T-helper 2 cell treated with Interferon-gamma antibody and Interleukin-4, amounts not matched to agents 5 μg/mL and 100 μg/mL, for 36 hours (primary cell): ENCODE data around the gene PRKCQ.
A peak's percentile ranks its signal among the peaks of the same experiment; 100 is the strongest.

ENCODE experiments used
- DNase-seq: peaks from one replicate; pipeline ENCODE4 v3.0.0; 2021; ENCODE audit warnings: low spot score
- H3K27ac Mint-ChIP-seq: one replicate; pipeline ENCODE4 v1.8.0; 2021; ENCODE audit warnings: mild to moderate bottlenecking, mixed read lengths
- H3K27me3 Mint-ChIP-seq: one replicate; pipeline ENCODE4 v1.8.0; 2021; ENCODE audit warnings: low read depth, mixed read lengths
- H3K36me3 Mint-ChIP-seq: one replicate; pipeline ENCODE4 v1.8.0; 2021; ENCODE audit warnings: low read depth, mixed read lengths
- H3K4me1 Mint-ChIP-seq: one replicate; pipeline ENCODE4 v1.8.0; 2021; ENCODE audit warnings: low read depth, mixed read lengths
- H3K4me3 Mint-ChIP-seq: one replicate; pipeline ENCODE4 v1.8.0; 2022; ENCODE audit warnings: mild to moderate bottlenecking, moderate library complexity, mixed read lengths
- H3K9me3 Mint-ChIP-seq: one replicate; pipeline ENCODE4 v1.8.0; 2021; ENCODE audit warnings: mixed read lengths

The PRKCQ gene

DNA sequence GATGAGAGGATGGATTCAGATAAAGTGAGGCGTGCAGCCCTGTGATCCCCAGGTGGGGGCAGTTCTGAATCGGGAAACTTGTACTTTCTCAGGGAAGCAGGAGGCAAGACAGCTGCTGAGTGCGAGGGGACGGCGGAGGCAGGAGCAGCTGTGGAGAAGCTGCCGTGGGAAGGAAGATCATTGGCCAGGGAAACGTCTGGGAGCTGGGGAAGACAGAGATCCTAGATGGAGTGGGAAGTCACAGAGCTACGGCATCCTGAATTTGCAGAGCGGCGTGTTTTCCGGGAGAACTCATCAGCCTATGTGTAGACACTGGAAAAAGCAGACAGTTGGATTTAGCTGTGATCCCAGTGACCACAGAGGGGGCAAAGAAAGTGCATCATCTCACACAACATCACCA lies 9.2 kb downstream of the PRKCQ start:
- Mint-ChIP-seq H3K4me3 (no peak overlapping the region), H3K27ac (no peak overlapping the region), H3K36me3 (peaks cover 45% of the 10 kb centered on the region), H3K4me1 (peaks cover 74% of the 10 kb centered on the region), H3K27me3 (no peaks in the 10 kb centered on the region), H3K9me3 (no peaks in the 10 kb centered on the region)
- DNase-seq: no peak

DNA sequence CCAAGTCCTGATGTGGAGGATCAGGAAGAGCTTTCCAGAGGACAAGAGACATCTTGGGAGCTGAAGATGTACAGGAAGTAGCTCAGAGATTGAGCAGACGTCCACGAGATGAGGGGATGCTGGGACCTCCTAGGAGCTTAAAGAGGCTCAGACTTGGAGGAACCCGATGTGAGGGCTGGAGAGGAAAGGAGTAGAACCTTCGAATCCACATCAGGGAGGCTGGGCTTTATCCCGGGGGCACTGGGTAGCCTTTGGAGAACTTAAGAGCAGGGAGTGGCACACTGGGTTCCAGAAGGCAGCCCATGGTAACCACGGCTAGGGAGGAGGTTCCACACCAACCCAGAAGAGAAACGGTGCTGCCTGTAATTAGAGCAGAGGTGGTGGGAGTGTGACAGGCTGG lies 10.8 kb downstream of the PRKCQ start:
- peak overlapping the region; percentile 46 for H3K27ac Mint-ChIP-seq
- H3K36me3 Mint-ChIP-seq: peaks cover 39% of the 10 kb centered on the region
- DNase-seq: no peak
- no peak overlapping the region for H3K4me3 Mint-ChIP-seq
- H3K4me1 Mint-ChIP-seq: peaks cover 73% of the 10 kb centered on the region
- no peaks in the 10 kb centered on the region for H3K9me3 Mint-ChIP-seq
- no peaks in the 10 kb centered on the region for H3K27me3 Mint-ChIP-seq

DNA sequence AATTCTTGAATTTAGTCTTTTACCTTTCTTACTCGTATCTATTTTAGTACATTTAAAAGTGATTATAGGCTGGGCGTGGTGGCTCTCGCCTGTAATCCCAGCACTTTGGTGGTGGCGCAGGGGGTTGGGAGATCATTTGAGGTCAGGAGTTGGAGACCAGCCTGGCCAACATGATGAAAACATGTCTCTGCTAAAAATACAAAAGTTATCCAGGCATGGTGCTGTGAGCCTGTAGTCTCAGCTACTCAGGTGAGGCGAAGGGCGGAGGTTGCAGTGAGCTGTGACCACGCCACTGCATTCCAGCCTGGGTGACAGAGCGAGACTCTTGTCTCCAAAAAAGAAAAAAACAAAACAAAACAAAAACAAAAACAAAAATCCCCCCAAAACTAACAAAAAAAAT lies 12.2 kb downstream of the PRKCQ start:
- Mint-ChIP-seq H3K27me3 (no peaks in the 10 kb centered on the region), H3K27ac (no peak overlapping the region), H3K4me3 (no peak overlapping the region), H3K9me3 (no peaks in the 10 kb centered on the region), H3K4me1 (peaks cover 75% of the 10 kb centered on the region), H3K36me3 (peaks cover 36% of the 10 kb centered on the region)
- no peak for DNase-seq

DNA sequence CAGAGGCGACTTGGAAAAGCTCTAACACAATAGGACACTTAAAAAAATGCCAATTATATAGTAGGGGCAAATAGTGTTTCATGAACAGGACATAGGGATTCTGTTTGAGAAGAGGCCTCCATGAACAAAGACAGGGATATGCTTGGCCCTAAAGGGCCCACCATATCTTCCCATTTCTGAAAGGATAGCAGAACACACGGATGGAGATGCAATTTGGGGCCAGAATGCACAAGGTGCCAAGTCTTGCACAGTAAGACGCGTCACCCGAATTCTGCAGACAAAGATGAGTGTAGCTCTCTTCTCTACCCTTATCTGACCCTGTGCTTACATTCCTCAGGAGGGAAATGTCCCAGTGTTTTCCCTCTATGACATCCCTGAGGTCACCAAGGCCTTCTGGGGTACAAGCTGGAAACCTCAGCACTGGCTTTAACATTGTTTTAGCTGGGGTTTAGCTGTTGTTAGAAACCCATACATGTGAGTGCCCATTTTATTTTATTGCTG lies 12.8 kb downstream of the PRKCQ start:
- peaks cover 35% of the 10 kb centered on the region for H3K36me3 Mint-ChIP-seq
- peaks cover 75% of the 10 kb centered on the region for H3K4me1 Mint-ChIP-seq

DNA sequence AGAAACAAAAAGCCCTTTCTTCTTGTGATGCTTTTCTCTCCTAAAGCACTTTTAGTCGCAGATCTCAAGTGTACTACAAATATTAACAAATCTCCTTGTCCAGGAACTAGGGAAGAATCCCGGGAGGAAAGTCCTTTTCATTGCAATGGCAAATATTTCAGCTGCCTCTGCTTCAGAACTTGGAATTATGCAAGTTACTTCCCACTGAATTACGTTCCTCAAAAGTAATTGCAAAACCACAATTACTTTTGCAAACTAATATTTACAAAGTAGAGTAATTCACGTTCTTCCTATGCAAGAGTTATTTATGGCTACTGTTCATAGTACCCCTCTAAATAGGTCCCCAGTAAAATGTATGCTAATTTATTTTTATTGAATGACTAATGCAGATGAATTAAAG lies 14.5 kb downstream of the PRKCQ start:
- H3K36me3 Mint-ChIP-seq: peaks cover 36% of the 10 kb centered on the region
- no peak overlapping the region for H3K27ac Mint-ChIP-seq
- DNase-seq: no peak
- no peak overlapping the region for H3K4me3 Mint-ChIP-seq
- no peaks in the 10 kb centered on the region for H3K9me3 Mint-ChIP-seq
- H3K27me3 Mint-ChIP-seq: no peaks in the 10 kb centered on the region
- H3K4me1 Mint-ChIP-seq: peaks cover 73% of the 10 kb centered on the region

More for the DNA sequence above, 12.8 kb downstream of the PRKCQ start:
- H3K27me3 Mint-ChIP-seq: no peaks in the 10 kb centered on the region
- peak overlapping the region; percentile 1 for H3K27ac Mint-ChIP-seq
- H3K9me3 Mint-ChIP-seq: no peaks in the 10 kb centered on the region
- no peak for DNase-seq
- no peak overlapping the region for H3K4me3 Mint-ChIP-seq

DNA sequence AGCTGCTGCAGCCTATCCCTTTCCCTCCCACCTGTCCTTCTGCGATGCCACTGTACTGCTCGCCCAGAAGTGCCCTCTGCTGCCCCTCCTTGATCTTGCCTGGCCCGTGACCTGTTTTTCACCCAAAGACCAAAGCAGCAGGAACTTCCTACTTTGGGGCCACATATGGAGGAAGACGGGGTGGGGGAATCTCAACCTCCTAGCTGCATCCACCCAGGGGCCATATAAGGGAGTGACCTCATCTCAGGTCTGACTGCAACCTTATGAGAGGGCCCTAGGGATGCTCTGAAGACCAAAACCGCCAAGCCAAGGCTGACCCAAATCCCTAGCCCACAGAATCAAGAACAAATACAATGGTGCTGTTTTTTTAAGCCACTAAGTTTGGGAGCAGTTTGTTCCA lies 15.7 kb downstream of the PRKCQ start:
- H3K27ac Mint-ChIP-seq: peak overlapping the region; percentile 77
- peak overlapping the region; percentile 78 for H3K4me3 Mint-ChIP-seq
- DNase-seq: no peak
- H3K9me3 Mint-ChIP-seq: no peaks in the 10 kb centered on the region
- H3K27me3 Mint-ChIP-seq: no peaks in the 10 kb centered on the region
- H3K4me1 Mint-ChIP-seq: peaks cover 73% of the 10 kb centered on the region
- H3K36me3 Mint-ChIP-seq: peaks cover 34% of the 10 kb centered on the region

DNA sequence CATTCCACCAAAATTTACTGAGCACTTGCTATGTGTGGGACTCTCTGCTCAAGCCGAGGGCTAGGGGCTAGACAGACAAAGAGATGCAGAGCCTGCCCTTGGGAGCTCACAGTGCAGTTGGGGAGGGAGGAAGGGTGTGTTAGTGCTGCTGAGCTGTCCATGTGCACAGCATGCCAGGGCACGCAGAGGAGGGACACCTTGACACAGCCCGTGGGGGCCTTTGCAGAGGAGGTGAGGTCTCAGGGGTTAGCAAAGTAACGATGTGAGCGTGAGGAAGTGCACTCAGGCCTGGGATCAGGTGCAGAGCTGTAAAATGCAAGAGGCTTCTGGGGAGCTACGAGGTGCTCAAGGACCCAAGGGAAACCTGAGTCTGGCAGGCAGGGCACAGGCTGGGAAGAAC lies 16.3 kb downstream of the PRKCQ start:
- H3K27me3 Mint-ChIP-seq: no peaks in the 10 kb centered on the region
- H3K36me3 Mint-ChIP-seq: peaks cover 34% of the 10 kb centered on the region
- no peaks in the 10 kb centered on the region for H3K9me3 Mint-ChIP-seq
- peak overlapping the region; percentile 77 for H3K27ac Mint-ChIP-seq
- no peak for DNase-seq
- peaks cover 72% of the 10 kb centered on the region for H3K4me1 Mint-ChIP-seq
- H3K4me3 Mint-ChIP-seq: peak overlapping the region; percentile 78

DNA sequence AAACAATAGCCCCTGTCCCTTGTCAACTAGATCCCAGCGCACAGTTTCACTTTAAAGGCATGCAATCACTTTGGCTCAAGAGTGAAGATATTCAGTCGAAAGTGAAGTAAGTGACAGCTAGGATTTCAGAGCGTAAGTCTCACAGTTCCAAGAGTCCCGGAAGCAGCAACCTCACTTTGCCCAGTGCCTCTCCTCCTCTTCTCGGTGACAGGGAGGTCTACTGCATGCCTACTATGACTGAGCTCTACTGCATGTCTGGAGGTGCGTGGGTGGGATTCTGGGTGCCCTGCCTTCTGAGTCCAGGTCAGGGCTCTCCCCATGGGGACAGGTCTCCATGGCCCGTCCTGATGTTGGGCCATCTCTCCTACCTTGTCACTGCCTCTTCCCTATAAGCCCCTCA lies 17.0 kb downstream of the PRKCQ start:
- Mint-ChIP-seq H3K4me3 (peak overlapping the region; percentile 78), H3K27ac (peak overlapping the region; percentile 77), H3K36me3 (peaks cover 39% of the 10 kb centered on the region), H3K27me3 (no peaks in the 10 kb centered on the region), H3K9me3 (no peaks in the 10 kb centered on the region), H3K4me1 (peaks cover 79% of the 10 kb centered on the region)
- DNase-seq: peak; percentile 78

DNA sequence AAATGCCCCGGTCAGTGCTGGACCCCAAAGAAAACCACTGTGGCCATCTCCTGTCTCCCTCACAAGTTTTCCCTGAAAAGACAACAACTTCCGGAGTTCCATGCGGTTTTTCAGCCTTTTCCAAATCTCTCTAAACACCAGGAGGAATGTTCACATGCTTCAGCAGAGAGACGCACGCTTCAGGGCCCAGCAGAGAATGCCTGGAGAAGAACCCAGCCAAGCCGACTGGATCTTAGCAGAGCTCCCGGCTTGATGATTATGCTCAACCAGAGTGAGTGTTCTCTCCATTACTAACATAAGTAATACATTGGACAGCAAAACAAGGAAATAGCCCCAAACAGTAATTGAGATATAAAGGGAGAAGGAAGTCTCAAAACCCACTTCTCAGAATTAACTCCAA lies 17.9 kb downstream of the PRKCQ start:
- peak overlapping the region; percentile 78 for H3K4me3 Mint-ChIP-seq
- H3K4me1 Mint-ChIP-seq: peaks cover 83% of the 10 kb centered on the region
- no peak for DNase-seq
- H3K9me3 Mint-ChIP-seq: no peaks in the 10 kb centered on the region
- peak overlapping the region; percentile 73 for H3K27ac Mint-ChIP-seq
- H3K36me3 Mint-ChIP-seq: peaks cover 48% of the 10 kb centered on the region
- no peaks in the 10 kb centered on the region for H3K27me3 Mint-ChIP-seq

DNA sequence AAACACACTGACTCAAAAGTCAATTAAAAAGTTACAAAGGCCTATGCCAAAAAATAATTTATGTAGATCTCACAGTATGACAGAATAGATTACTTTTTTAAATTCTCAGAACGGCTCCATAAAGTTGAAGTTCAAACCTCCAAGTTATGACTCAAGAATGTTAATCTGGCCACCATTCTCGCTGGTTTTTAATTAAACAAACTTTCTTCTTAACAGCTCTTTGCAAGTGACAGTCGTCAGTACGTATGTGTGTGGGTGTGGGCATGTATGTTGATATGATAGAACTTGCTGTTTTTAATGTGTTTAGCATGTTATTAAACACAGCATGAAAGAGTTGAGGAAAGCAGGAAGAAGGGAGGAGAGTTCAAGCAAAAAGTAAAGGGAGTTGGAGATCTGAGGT lies 18.5 kb downstream of the PRKCQ start:
- peaks cover 83% of the 10 kb centered on the region for H3K4me1 Mint-ChIP-seq
- H3K9me3 Mint-ChIP-seq: no peaks in the 10 kb centered on the region
- peak overlapping the region; percentile 78 for H3K4me3 Mint-ChIP-seq
- H3K27ac Mint-ChIP-seq: peak overlapping the region; percentile 73
- H3K36me3 Mint-ChIP-seq: peaks cover 53% of the 10 kb centered on the region
- H3K27me3 Mint-ChIP-seq: no peaks in the 10 kb centered on the region
- DNase-seq: no peak

DNA sequence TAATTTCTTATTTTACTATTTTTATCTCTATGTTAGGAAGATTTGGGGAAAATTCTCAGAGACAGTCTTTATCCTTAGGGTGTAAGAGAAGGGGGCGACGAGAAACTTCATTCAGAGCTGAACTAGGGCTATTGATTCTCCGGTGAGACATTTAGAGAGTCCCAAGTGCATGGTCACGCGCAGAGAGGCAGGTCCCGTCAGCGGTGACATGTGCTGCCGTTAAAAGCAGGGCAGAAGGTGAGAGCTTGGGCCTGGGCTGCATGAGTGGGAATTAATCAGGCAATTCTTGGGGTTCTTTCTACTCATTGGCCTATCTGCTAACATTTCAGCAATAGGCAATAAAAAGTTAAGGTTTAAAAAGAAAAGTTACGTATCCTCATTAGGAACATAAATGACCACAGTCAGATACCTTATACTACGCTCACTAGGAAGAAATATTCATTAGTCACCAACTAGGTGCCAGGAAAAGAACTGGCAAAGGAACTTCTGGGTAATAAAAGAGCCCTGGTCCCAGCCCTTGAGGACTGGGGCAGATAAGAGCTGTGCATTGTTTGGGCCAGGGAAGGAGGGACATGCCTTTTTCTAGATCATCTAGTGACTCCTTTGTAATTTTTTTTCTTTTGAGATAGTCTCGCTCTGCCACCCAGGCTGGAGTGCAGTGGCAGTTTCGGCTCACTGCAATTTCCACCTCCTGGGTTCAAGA lies 21.2 kb downstream of the PRKCQ start:
- Mint-ChIP-seq H3K27ac (peak overlapping the region; percentile 91), H3K9me3 (no peaks in the 10 kb centered on the region), H3K4me3 (peak overlapping the region; percentile 83), H3K27me3 (no peaks in the 10 kb centered on the region), H3K4me1 (peaks cover 86% of the 10 kb centered on the region), H3K36me3 (peaks cover 69% of the 10 kb centered on the region)
- DNase-seq: no peak

DNA sequence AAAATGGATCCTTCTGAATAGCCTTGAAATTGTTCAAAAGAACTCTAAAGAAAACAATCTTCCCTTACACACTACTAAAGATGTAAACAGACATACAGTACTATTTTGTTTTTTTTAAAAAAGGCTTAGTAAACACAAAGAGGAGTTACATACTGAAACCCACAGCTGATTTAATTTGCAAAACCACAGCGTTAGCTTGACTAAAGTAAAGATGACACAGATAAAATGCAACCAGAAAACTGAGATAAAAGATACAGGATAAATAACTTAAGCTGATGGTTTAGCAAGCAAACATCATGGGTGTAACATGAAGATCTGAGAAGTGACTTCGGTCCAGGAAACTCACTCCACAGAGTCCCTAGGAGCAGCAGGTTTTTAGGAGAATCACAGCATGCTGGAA lies 21.8 kb downstream of the PRKCQ start:
- peak overlapping the region; percentile 91 for H3K27ac Mint-ChIP-seq
- peak overlapping the region; percentile 83 for H3K4me3 Mint-ChIP-seq
- H3K9me3 Mint-ChIP-seq: no peaks in the 10 kb centered on the region
- peak; percentile 18 for DNase-seq
- H3K36me3 Mint-ChIP-seq: peaks cover 71% of the 10 kb centered on the region
- no peaks in the 10 kb centered on the region for H3K27me3 Mint-ChIP-seq
- peaks cover 83% of the 10 kb centered on the region for H3K4me1 Mint-ChIP-seq

DNA sequence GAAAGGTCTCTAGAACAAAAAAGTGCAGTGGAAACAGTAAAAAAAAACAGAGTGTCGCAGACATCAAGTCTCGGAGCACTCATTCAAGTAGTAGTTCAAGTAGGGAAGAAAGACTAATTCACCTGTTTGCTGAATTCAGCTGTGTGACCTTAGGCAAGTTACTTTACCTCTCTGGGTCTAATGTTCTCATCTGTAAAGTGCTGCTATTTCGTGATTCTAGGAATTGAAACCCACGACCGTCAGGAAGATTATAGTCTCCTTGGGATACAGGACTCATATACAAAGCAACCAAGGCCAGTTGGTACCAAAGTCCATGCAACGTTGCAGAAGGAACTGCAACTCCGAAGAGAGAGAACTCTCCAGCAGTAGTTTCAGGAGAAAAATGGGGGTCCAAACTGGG lies 26.1 kb downstream of the PRKCQ start:
- Mint-ChIP-seq H3K4me1 (peaks cover 67% of the 10 kb centered on the region), H3K27me3 (no peaks in the 10 kb centered on the region), H3K4me3 (no peak overlapping the region), H3K9me3 (peaks cover 7% of the 10 kb centered on the region), H3K36me3 (peaks cover 77% of the 10 kb centered on the region), H3K27ac (no peak overlapping the region)
- DNase-seq: no peak

DNA sequence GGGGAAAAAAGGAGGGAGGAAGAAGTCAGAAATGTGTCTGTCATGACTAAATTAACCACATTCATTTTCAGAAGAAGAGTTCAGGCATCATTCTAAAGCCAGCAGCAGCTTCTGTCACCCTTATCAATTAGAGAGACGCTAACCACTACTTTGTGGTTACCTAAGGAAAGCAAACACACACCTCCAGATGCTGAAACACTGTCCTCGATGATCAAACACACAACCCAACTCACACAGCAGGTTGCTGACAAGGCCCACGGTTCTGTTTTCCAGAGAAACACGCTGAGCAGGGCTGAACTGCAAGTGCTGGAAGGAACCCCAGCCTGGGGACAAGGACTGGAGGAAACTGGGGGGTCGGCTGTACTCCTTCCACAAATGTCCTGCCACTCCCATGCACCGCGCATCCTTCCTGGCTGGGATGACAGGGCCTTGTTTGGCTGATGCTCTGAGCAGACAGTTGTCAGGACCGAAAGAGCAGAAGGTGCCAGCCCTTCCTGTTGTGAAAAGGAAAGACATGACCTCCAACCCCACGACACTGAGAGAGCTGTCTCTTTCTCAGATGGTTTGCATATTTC lies 36.6 kb downstream of the PRKCQ start:
- Mint-ChIP-seq H3K4me3 (peak overlapping the region; percentile 92), H3K4me1 (peaks cover 65% of the 10 kb centered on the region), H3K27me3 (no peaks in the 10 kb centered on the region), H3K27ac (peak overlapping the region; percentile 100), H3K9me3 (no peaks in the 10 kb centered on the region), H3K36me3 (peaks cover 42% of the 10 kb centered on the region)
- DNase-seq: peak; percentile 80
